H1 (cell line): Measurements from ENCODE around the gene SLC19A1. TPM values are rescaled to one million over a fixed set of nuclear protein-coding genes. Genes with fewer than 3 reads are reported as not detected.

Experiments used
- CHD2 ChIP-seq: IDR thresholded peaks from 2 replicates; pipeline ENCODE4 v1.6.1; 2012; ENCODE audit warnings: low read length, improper control_type of control experiment
- CHD7 ChIP-seq: fragments of 300-600 bp; sonication (generic); IDR thresholded peaks from 2 replicates; pipeline ENCODE4 v1.7.1; 2012; ENCODE audit warnings: low read length, moderate library complexity, mild to moderate bottlenecking, inconsistent platforms; ENCODE audit not compliant: insufficient replicate concordance
- EGR1 ChIP-seq: IDR thresholded peaks from 2 replicates; pipeline ENCODE4 v1.6.1; 2011; ENCODE audit warnings: low read depth, low read length, borderline replicate concordance
- HDAC2 ChIP-seq, 2 experiments: fragments of 300-600 bp in 1 of 2; sonication (generic) in 1 of 2; IDR thresholded peaks; 2 replicates each; pipeline ENCODE4 v1.6.1; 2011 to 2012; ENCODE audit warnings: low read depth in 2 of 2, low read length in 2 of 2, mild to moderate bottlenecking in 2 of 2, moderate library complexity in 2 of 2, borderline replicate concordance in 1 of 2, inconsistent platforms in 1 of 2
- KDM5A ChIP-seq: fragments of 200-600 bp; IDR thresholded peaks from 2 replicates; pipeline ENCODE4 v1.7.1; 2012; ENCODE audit warnings: mild to moderate bottlenecking, low read length, inconsistent platforms, mixed read lengths
- SIN3A ChIP-seq, 2 experiments: IDR thresholded peaks in 1 of 2; conservative IDR thresholded peaks in 1 of 2; 2 replicates each; pipeline ENCODE4 v1.6.1; 2011 to 2012; ENCODE audit warnings: low read length in 2 of 2, improper control_type of control experiment in 1 of 2, low read depth in 1 of 2, mild to moderate bottlenecking in 1 of 2
- polyA plus RNA-seq, 7 experiments: library from polyadenylated mRNA; depleted of rRNA in 3 of 7; stranded (reverse) in 5 of 7; unstranded in 2 of 7; fragments of >200 nt in 5 of 7; fragments of 200-250 nt in 2 of 7; gene quantifications; 1 replicate in 5 of 7; 2 replicates in 1 of 7; 4 replicates in 1 of 7; pipeline versions ENCODE4 v1.2.1 to v1.2.3, GENCODE V29; 2011 to 2013; ENCODE audit warnings: missing spikeins in 2 of 7, mixed read lengths in 2 of 7
- total RNA-seq: library from RNA; stranded (reverse); fragmentation: NEBNext Ultra II Directional; extraction: Animal tissue kit (Norgen Biotek cat#: 25700); gene quantifications from 2 replicates; pipeline ENCODE4 v1.2.1, GENCODE V29; 2021

Gene SLC19A1
- total and polyA plus RNA-seq, 2 of the 8 experiments (the other 6 are each of a cell fraction or from before 2014, with no cell fraction given) = 31.6 to 43.8 TPM

- no peak for TF ChIP-seq CHD7
- no peak for TF ChIP-seq EGR1
- TF ChIP-seq KDM5A = no peak
- no peak for TF ChIP-seq SIN3A (conservative IDR thresholded peaks at IDR 0.05 in 1 of 2, IDR thresholded peaks at IDR 0.05 in 1 of 2; ENCODE audit: low read depth in 1 of 2, low read length in 2 of 2)
- no peak for TF ChIP-seq HDAC2 (IDR thresholded peaks at IDR 0.05; ENCODE audit: borderline replicate concordance in 1 of 2, low read depth in 2 of 2, low read length in 2 of 2)
- no peak for TF ChIP-seq CHD2
Observed at GRCh38 chr21:45558044-45558721, 15.9 kb upstream of the SLC19A1 start (continued).
